SK-N-SH (cell line): ENCODE data around the gene MIPEP. TPM values are rescaled to one million over a fixed set of nuclear protein-coding genes. Genes with fewer than 3 reads are reported as not detected.

Experiments
- CTCF ChIA-PET: fragments of 300-600, 350-600 bp; formaldehyde crosslinking; extraction: SDS; loops from one replicate; lab custom pipeline; 2021; lab: Yijun Ruan, JAX
- POLR2A ChIA-PET: fragments of 350-600 bp; sonication (Branson Sonifier 250); formaldehyde crosslinking; extraction: SDS; loops from one replicate; lab custom pipeline; 2020; ENCODE audit warnings: antibody characterized with exemption, inconsistent platforms; lab: Yijun Ruan, JAX
- DNase-seq: peaks from one replicate; pipeline ENCODE4 v3.0.0; 2012
- H2AFZ ChIP-seq: fragments of 200-600 bp; sonication (generic); 2 replicates; pipeline ENCODE4 v1.8.1; 2016; ENCODE audit warnings: antibody characterized with exemption, mild to moderate bottlenecking, low read depth
- H3F3A ChIP-seq: fragments of 200-600 bp; sonication (generic); replicated peaks from 2 replicates; pipeline ENCODE3; 2016; ENCODE audit warnings: antibody characterized with exemption, mild to moderate bottlenecking; ENCODE audit not compliant: insufficient read depth
- H3K27ac ChIP-seq, 2 experiments: fragments of 200-500 bp in 1 of 2; fragments of 200-600 bp in 1 of 2; sonication (Bioruptor generic) in 1 of 2; sonication (generic), shearing (Covaris generic) in 1 of 2; 2 replicates each; pipeline versions ENCODE4 v1.5.1 to v1.6.1; 2014 to 2016; ENCODE audit warnings: low read depth in 2 of 2, inconsistent platforms in 1 of 2, low read length in 1 of 2, mild to moderate bottlenecking in 1 of 2, mixed read lengths in 1 of 2
- H3K27me3 ChIP-seq: fragments of 200-600 bp; sonication (generic), shearing (Covaris generic); 2 replicates; pipeline ENCODE4 v1.6.1; 2016; ENCODE audit warnings: mixed run types; ENCODE audit not compliant: insufficient read depth
- H3K36me3 ChIP-seq, 2 experiments: fragments of 200-500 bp in 1 of 2; fragments of 200-600 bp in 1 of 2; sonication (Bioruptor generic) in 1 of 2; sonication (generic) in 1 of 2; replicated peaks in 1 of 2; 2 replicates each; pipeline versions ENCODE3 to v1.5.1; 2014 to 2016; ENCODE audit warnings: low read length in 1 of 2, mild to moderate bottlenecking in 1 of 2; ENCODE audit not compliant: insufficient read depth in 2 of 2, control insufficient read depth in 1 of 2
- H3K4me1 ChIP-seq, 2 experiments: fragments of 200-500 bp in 1 of 2; fragments of 200-600 bp in 1 of 2; sonication (Bioruptor generic) in 1 of 2; sonication (generic), shearing (Covaris generic) in 1 of 2; 2 replicates each; pipeline versions ENCODE4 v1.5.1 to v1.6.1; 2014 to 2016; ENCODE audit warnings: low read depth in 1 of 2, low read length in 1 of 2, mixed run types in 1 of 2; ENCODE audit not compliant: insufficient read depth in 2 of 2, control insufficient read depth in 1 of 2
- H3K4me2 ChIP-seq: fragments of 200-600 bp; sonication (generic), shearing (Covaris generic); 2 replicates; pipeline ENCODE4 v1.6.1; 2017; ENCODE audit warnings: mixed run types
- H3K4me3 ChIP-seq, 2 experiments: fragments of 200-500 bp in 1 of 2; fragments of 200-600 bp in 1 of 2; sonication (Bioruptor generic) in 1 of 2; sonication (generic), shearing (Covaris generic) in 1 of 2; 2 replicates each; pipeline versions ENCODE4 v1.5.1 to v1.8.1; 2014 to 2016; ENCODE audit warnings: low read depth in 2 of 2, inconsistent platforms in 1 of 2, low read length in 1 of 2, mild to moderate bottlenecking in 1 of 2, mixed read lengths in 1 of 2, moderate library complexity in 1 of 2
- H3K79me2 ChIP-seq: fragments of 200-600 bp; sonication (generic); 2 replicates; pipeline ENCODE4 v1.8.1; 2017; ENCODE audit warnings: mild to moderate bottlenecking; ENCODE audit not compliant: insufficient read depth
- H3K9ac ChIP-seq: fragments of 200-600 bp; sonication (generic); 2 replicates; pipeline ENCODE4 v1.6.1; 2017; ENCODE audit warnings: mixed run types
- H3K9me2 ChIP-seq: fragments of 200-600 bp; sonication (generic); 2 replicates; pipeline ENCODE4 v1.6.1; 2017; ENCODE audit warnings: mixed run types
- H3K9me3 ChIP-seq: fragments of 200-600 bp; sonication (generic); 2 replicates; pipeline ENCODE4 v1.6.1; 2017; ENCODE audit warnings: mixed run types, mild to moderate bottlenecking, moderate library complexity
- H4K20me1 ChIP-seq: fragments of 200-600 bp; sonication (generic); 2 replicates; pipeline ENCODE4 v1.6.1; 2017; ENCODE audit warnings: mild to moderate bottlenecking, mixed run types; ENCODE audit not compliant: insufficient read depth
- ELF1 ChIP-seq: IDR thresholded peaks from 2 replicates; pipeline ENCODE4 v1.4.0; 2012
- EP300 ChIP-seq, 2 experiments: IDR thresholded peaks; 2 replicates each; pipeline versions ENCODE4 v1.4.0 to v1.6.1; 2012; ENCODE audit warnings: borderline replicate concordance in 1 of 2, low read depth in 1 of 2, low read length in 1 of 2
- EZH2phosphoT487 ChIP-seq: fragments of 200-600 bp; sonication (generic); IDR thresholded peaks from 2 replicates; pipeline ENCODE4 v1.6.1; 2017; ENCODE audit warnings: low read depth, mixed run types, mild to moderate bottlenecking, antibody characterized with exemption, moderate library complexity, borderline replicate concordance
- FOXM1 ChIP-seq: IDR thresholded peaks from 2 replicates; pipeline ENCODE4 v1.4.0; 2012; ENCODE audit warnings: low read depth, mild to moderate bottlenecking
- GATA2 ChIP-seq: sonication (generic); formaldehyde crosslinking; IDR thresholded peaks from 2 replicates; pipeline ENCODE4 v1.5.0; 2020; ENCODE audit warnings: mild to moderate bottlenecking, missing genetic modification reagents
- JUND ChIP-seq: IDR thresholded peaks from 2 replicates; pipeline ENCODE4 v1.4.0; 2012
- NFIC ChIP-seq: IDR thresholded peaks from 2 replicates; pipeline ENCODE4 v1.4.0; 2012; ENCODE audit warnings: borderline replicate concordance
- NRF1 ChIP-seq: IDR thresholded peaks from 2 replicates; pipeline ENCODE4 v1.6.1; 2012; ENCODE audit warnings: low read depth, mild to moderate bottlenecking, low read length
- RAD21 ChIP-seq: IDR thresholded peaks from 2 replicates; pipeline ENCODE4 v1.6.1; 2012; ENCODE audit warnings: mild to moderate bottlenecking, low read length
- RCOR1 ChIP-seq: fragments of 150-350 bp; IDR thresholded peaks from 2 replicates; pipeline ENCODE4 v1.6.1; 2017; ENCODE audit warnings: antibody characterized with exemption, low read length
- REST ChIP-seq: IDR thresholded peaks from 2 replicates; pipeline ENCODE4 v1.6.1; 2012; ENCODE audit warnings: mild to moderate bottlenecking, low read depth, low read length, moderate library complexity
- RFX5 ChIP-seq: IDR thresholded peaks from 2 replicates; pipeline ENCODE4 v1.6.1; 2012; ENCODE audit warnings: mild to moderate bottlenecking, improper control_type of control experiment, low read length
- SIN3A ChIP-seq: IDR thresholded peaks from 2 replicates; pipeline ENCODE4 v1.6.1; 2012; ENCODE audit warnings: low read depth, mild to moderate bottlenecking, low read length, moderate library complexity, borderline replicate concordance
- TAF1 ChIP-seq: IDR thresholded peaks from 2 replicates; pipeline ENCODE4 v1.6.1; 2012; ENCODE audit warnings: low read depth, mild to moderate bottlenecking, low read length, moderate library complexity, borderline replicate concordance
- USF1 ChIP-seq: IDR thresholded peaks from 2 replicates; pipeline ENCODE4 v1.4.0; 2012; ENCODE audit warnings: low read depth, borderline replicate concordance
- ZBTB33 ChIP-seq: IDR thresholded peaks from 2 replicates; pipeline ENCODE4 v1.4.0; 2012; ENCODE audit warnings: low read depth, borderline replicate concordance
- WGBS: methylation state at CpG from one replicate; pipeline ENCODE4 v1.1.6; 2017; ENCODE audit warnings: low lambda C conversion rate; 5-methylcytosine and 5-hydroxymethylcytosine counted together
- polyA plus RNA-seq, 3 experiments: library from polyadenylated mRNA; depleted of rRNA; stranded (reverse); fragments of >200 nt; gene quantifications; 2 replicates each; pipeline ENCODE4 v1.2.3, GENCODE V29; 2012
- TF ChIP-seq, protein P1 (sequence below): IDR thresholded peaks from 2 replicates; pipeline ENCODE4; 2012

The MIPEP gene
- polyA plus RNA-seq, 1 of the 3 experiments (the other 2 are of a cell fraction) = 12.7 TPM

- H3K27ac ChIP-seq = no peak overlapping the region
- WGBS = 12% methylated on average over 2 of the region's 2 CpGs
- H3K4me2 ChIP-seq = no peak overlapping the region
Observed at GRCh38 chr13:23718996-23719395, 170.2 kb downstream of the MIPEP start.

More at GRCh38 chr13:23718996-23719395, 170.2 kb downstream of the MIPEP start:
- H3K9me2 ChIP-seq = no peaks in the 10 kb centered on the region
- H3K4me3 ChIP-seq = no peak overlapping the region
- TF ChIP-seq, protein P1, sequence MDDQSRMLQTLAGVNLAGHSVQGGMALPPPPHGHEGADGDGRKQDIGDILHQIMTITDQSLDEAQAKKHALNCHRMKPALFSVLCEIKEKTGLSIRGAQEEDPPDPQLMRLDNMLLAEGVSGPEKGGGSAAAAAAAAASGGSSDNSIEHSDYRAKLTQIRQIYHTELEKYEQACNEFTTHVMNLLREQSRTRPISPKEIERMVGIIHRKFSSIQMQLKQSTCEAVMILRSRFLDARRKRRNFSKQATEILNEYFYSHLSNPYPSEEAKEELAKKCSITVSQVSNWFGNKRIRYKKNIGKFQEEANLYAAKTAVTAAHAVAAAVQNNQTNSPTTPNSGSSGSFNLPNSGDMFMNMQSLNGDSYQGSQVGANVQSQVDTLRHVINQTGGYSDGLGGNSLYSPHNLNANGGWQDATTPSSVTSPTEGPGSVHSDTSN = no peak
- TF ChIP-seq RAD21 (no peak), REST (no peak), JUND (no peak), NFIC (no peak), TAF1 (no peak), GATA2 (no peak), RCOR1 (no peak), USF1 (no peak), RFX5 (no peak), NRF1 (no peak), EZH2phosphoT487 (no peak), FOXM1 (no peak), ZBTB33 (no peak), EP300 (IDR thresholded peaks at IDR 0.05; ENCODE audit: borderline replicate concordance in 1 of 2, low read depth in 1 of 2, low read length in 1 of 2) (no peak), ELF1 (no peak), SIN3A (no peak)
- TF ChIP-seq, all 33 proteins: peak for 0
- peaks cover 1 to 10% of the 10 kb centered on the region in 2 experiments; a peak in 3 of 4 replicates for H3K4me1 ChIP-seq
- no peaks in the 10 kb centered on the region for H3K9me3 ChIP-seq
- H3K36me3 ChIP-seq = no peaks in the 10 kb centered on the region
- CTCF ChIA-PET = interaction anchor here (1.9 kb wide), 1 partner anchor 23 kb away, joined by 9 read pairs; no protein-coding TSS in a partner anchor
- POLR2A ChIA-PET = no interaction called here
- no peak for DNase-seq
- H3K79me2 ChIP-seq = no peaks in the 10 kb centered on the region
- H3K27me3 ChIP-seq = no peaks in the 10 kb centered on the region
- peaks cover 9% of the 10 kb centered on the region for H3F3A ChIP-seq
- H2AFZ ChIP-seq = no peak overlapping the region
- no peaks in the 10 kb centered on the region for H4K20me1 ChIP-seq
- no peak overlapping the region for H3K9ac ChIP-seq
